ENCODE data around the gene FYN. TPM values are rescaled to one million over a fixed set of nuclear protein-coding genes. Genes with fewer than 3 reads are reported as not detected.
A peak's percentile ranks its signal among the peaks of the same experiment; 100 is the strongest.
"Not testable (repeated sequence)": the region's sequence is repeated elsewhere in the genome, so short reads cannot be mapped to it uniquely, and the experiment has no call there.

Gene FYN
- total RNA-seq, 1 experiment from 2014 or later: 45.4 TPM

- Histone ChIP-seq H3K36me3 (replicated peaks; ENCODE audit: control insufficient read depth, insufficient read depth, low read length) (no peaks in the 10 kb centered on the region), H3K27me3 (ENCODE audit: control insufficient read depth, insufficient read depth, low read length) (peaks cover under 1% of the 10 kb centered on the region; the same call in 1 of the 2 replicates), H3K4me3 (ENCODE audit: insufficient read depth, low read depth, low read length) (no peak overlapping the region)
- DNase-seq: no peak
Measured at GRCh38 chr6:111894272-111894671, 21.0 kb upstream of the FYN start.

GRCh38 chr6:111892431-111892830 is 19.2 kb upstream of the FYN start:
- no peaks in the 10 kb centered on the region; the same call in 1 of the 2 replicates for H3K27me3 ChIP-seq (ENCODE audit: control insufficient read depth, insufficient read depth, low read length)
- no peaks in the 10 kb centered on the region for H3K36me3 ChIP-seq (replicated peaks; ENCODE audit: control insufficient read depth, insufficient read depth, low read length)
- DNase-seq: no peak
- H3K4me3 ChIP-seq (ENCODE audit: insufficient read depth, low read depth, low read length): no peak overlapping the region

GRCh38 chr6:111890988-111891387 is 17.7 kb upstream of the FYN start:
- no peak for DNase-seq
- Histone ChIP-seq H3K27me3 (ENCODE audit: control insufficient read depth, insufficient read depth, low read length) (no peaks in the 10 kb centered on the region), H3K36me3 (replicated peaks; ENCODE audit: control insufficient read depth, insufficient read depth, low read length) (no peaks in the 10 kb centered on the region), H3K4me3 (ENCODE audit: insufficient read depth, low read depth, low read length) (no peak overlapping the region)

- no peaks in the 10 kb centered on the region for H3K27me3 ChIP-seq (ENCODE audit: control insufficient read depth, insufficient read depth, low read length)
- peak; percentile 45 for DNase-seq
- no peaks in the 10 kb centered on the region for H3K36me3 ChIP-seq (replicated peaks; ENCODE audit: control insufficient read depth, insufficient read depth, low read length)
- no peak overlapping the region for H3K4me3 ChIP-seq (ENCODE audit: insufficient read depth, low read depth, low read length)
Measured at GRCh38 chr6:111888928-111889695, 15.9 kb upstream of the FYN start.

DNA sequence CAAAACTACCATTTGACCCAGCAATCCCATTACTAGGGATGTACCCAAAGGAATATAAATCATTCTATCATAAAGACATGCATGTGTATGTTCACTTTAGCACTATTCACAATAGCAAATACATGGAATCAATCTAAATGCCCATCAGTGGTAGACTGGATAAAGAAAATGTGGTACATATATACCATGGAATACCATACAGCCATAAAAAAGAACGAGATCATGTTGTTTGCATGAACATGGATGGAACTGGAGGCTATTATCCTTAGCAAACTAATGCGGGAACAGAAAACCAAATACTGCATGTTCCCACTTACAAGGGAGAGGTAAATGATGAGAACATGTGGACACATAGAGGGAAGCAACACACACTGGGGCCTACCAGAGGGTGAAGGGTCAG is 13.5 kb upstream of the FYN start:
- DNase-seq; H3K27me3 ChIP-seq (ENCODE audit: control insufficient read depth, insufficient read depth, low read length); H3K36me3 ChIP-seq (replicated peaks; ENCODE audit: control insufficient read depth, insufficient read depth, low read length); H3K4me3 ChIP-seq (ENCODE audit: insufficient read depth, low read depth, low read length): not testable (repeated sequence)

DNA sequence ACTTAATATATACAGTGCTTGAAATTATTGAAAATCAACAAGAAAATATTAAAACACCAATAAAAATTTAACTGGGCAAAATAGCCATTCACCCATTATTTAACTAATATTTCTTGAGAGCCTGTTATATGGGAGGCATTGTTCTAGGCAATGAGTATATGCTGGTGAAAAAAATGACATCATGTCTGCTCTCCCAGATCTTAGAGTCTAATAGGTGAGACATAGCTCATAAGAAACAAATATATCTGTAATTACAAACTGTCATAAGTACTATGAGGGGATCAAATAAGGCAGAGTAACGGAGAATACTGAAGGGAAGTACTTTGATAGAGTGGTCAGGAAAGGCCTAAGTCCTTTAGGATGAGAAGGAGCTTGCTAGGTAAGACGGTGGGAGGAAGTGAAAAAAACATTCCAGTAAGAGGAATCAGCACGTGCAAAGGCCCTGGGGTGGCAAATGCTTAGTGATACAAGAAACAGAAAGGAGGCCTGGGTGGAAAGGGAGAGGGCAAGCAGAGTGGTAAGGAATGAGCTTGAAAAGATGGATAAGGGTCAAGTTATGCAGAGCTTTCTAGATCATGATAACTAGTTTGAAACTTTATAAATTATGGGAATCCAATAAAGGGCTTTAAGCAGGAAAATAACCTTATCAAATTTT is 12.2 kb upstream of the FYN start:
- no peak for DNase-seq
- H3K27me3 ChIP-seq (ENCODE audit: control insufficient read depth, insufficient read depth, low read length): no peaks in the 10 kb centered on the region
- H3K4me3 ChIP-seq (ENCODE audit: insufficient read depth, low read depth, low read length): no peak overlapping the region
- H3K36me3 ChIP-seq (replicated peaks; ENCODE audit: control insufficient read depth, insufficient read depth, low read length): no peaks in the 10 kb centered on the region

DNA sequence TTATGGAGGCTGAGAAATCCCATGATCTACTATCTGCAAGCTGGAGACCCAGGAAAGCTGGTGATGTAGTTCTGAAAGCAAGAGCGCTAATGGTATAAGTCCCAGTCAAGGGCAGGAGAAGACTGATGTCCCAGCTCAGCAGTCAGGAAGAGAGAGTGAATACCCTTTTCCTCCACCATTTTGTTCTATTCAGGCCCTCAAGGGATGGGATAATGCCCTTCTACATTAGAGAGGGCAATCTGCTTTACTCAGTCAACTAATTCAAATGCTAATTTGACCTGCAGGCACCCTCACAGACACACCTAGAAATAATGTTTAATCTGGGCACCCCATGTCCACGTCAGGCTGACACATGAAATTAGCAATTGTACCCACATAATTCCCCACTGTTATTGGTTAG is 10.8 kb upstream of the FYN start:
- Histone ChIP-seq H3K36me3 (replicated peaks; ENCODE audit: control insufficient read depth, insufficient read depth, low read length) (no peaks in the 10 kb centered on the region), H3K4me3 (ENCODE audit: insufficient read depth, low read depth, low read length) (no peak overlapping the region), H3K27me3 (ENCODE audit: control insufficient read depth, insufficient read depth, low read length) (no peaks in the 10 kb centered on the region)
- DNase-seq: no peak

- no peak for DNase-seq
- Histone ChIP-seq H3K27me3 (ENCODE audit: control insufficient read depth, insufficient read depth, low read length) (no peaks in the 10 kb centered on the region; the same call in 1 of the 2 replicates), H3K4me3 (ENCODE audit: insufficient read depth, low read depth, low read length) (no peak overlapping the region), H3K36me3 (replicated peaks; ENCODE audit: control insufficient read depth, insufficient read depth, low read length) (no peaks in the 10 kb centered on the region)
Measured at GRCh38 chr6:111880181-111880888, 7.1 kb upstream of the FYN start.

DNA sequence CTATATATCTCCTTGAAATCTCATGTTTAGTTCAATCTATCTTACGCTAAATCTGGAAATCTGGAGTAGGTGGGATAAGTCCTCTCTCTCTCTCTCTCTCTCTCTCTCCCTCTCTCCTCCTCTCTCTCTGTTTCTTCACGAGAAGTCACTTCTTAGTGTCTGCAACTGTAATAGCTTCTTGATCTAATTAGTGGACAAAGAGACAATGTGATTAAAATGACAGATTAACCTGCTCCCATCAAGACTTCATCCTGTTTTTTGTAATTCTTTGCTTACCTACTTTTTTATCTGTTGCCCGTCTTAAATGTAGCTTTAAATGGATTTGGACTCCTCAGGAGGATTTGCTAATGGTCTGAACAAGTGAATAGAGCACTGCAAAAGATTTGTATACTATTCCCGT is 2.5 kb upstream of the FYN start:
- H3K36me3 ChIP-seq (replicated peaks; ENCODE audit: control insufficient read depth, insufficient read depth, low read length): no peaks in the 10 kb centered on the region
- no peak overlapping the region for H3K4me3 ChIP-seq (ENCODE audit: insufficient read depth, low read depth, low read length)
- H3K27me3 ChIP-seq (ENCODE audit: control insufficient read depth, insufficient read depth, low read length): peaks cover 4% of the 10 kb centered on the region; the same call in 1 of the 2 replicates
- no peak for DNase-seq

DNA sequence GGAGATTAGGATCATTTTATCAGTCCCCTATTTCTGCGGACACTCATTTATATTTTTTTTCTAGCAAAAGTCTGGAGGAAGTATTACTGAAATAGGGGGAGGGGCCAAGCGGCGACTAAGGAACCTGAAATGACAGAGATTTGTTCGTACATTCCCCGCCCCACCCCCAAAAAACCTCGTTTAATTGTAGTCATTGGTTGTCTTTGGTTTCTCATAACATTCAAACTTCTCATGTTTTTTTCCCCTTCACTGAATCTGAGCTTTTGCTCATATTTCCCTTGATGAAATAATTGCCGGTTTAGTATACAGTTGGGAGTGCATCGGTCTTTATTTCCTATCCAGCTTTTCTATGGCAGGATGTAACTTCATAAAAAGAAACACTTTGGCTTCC is 768 bp upstream of the FYN start:
- no peak for DNase-seq
- Histone ChIP-seq H3K27me3 (ENCODE audit: control insufficient read depth, insufficient read depth, low read length) (peaks cover 4% of the 10 kb centered on the region; the same call in 1 of the 2 replicates), H3K4me3 (ENCODE audit: insufficient read depth, low read depth, low read length) (peak overlapping the region; percentile 63), H3K36me3 (replicated peaks; ENCODE audit: control insufficient read depth, insufficient read depth, low read length) (no peaks in the 10 kb centered on the region)

- H3K4me3 ChIP-seq (ENCODE audit: insufficient read depth, low read depth, low read length): peak overlapping the region; percentile 63
- H3K27me3 ChIP-seq (ENCODE audit: control insufficient read depth, insufficient read depth, low read length): peaks cover 4% of the 10 kb centered on the region; the same call in 1 of the 2 replicates
- no peaks in the 10 kb centered on the region for H3K36me3 ChIP-seq (replicated peaks; ENCODE audit: control insufficient read depth, insufficient read depth, low read length)
- DNase-seq: peak; percentile 83
Measured at GRCh38 chr6:111872401-111873177, 663 bp downstream of the FYN start.

DNA sequence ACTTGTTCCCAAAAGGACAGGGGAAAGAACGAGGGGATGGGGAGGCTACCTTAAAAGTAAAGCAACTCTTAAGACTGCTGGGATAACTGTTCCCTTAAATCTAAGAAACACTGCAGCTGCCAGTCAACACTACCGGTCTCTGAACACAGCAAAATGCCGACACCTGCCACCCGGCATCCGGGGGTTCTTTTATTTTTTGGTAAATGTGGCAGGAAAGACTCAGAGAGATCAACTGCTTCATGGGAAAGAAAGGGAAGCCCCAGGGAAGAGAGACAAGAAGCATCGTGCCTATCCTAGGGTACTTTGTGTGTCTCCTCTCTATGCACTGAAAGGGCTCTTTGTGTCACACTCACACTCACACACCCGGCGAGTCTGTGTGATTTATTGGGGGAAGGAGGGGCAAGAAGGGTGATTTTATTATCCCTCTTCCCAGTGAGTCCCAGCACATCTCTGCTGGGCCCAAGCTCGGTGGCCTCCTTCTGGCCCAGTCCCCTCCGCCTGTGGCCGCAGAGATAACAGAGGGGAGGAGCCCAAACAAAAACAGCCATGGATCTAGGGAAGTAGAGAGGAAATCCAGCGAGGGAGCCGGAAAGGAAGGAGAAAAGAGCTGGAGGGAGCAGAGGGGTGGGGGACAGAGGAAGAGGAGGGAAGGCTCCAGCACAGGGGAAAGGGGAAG is 1.4 kb downstream of the FYN start:
- H3K27me3 ChIP-seq (ENCODE audit: control insufficient read depth, insufficient read depth, low read length): peaks cover 4% of the 10 kb centered on the region; the same call in 1 of the 2 replicates
- peak overlapping the region; percentile 63 for H3K4me3 ChIP-seq (ENCODE audit: insufficient read depth, low read depth, low read length)
- H3K36me3 ChIP-seq (replicated peaks; ENCODE audit: control insufficient read depth, insufficient read depth, low read length): no peaks in the 10 kb centered on the region
- no peak for DNase-seq

GRCh38 chr6:111871207-111871606 is 2.0 kb downstream of the FYN start:
- no peaks in the 10 kb centered on the region for H3K36me3 ChIP-seq (replicated peaks; ENCODE audit: control insufficient read depth, insufficient read depth, low read length)
- DNase-seq: no peak
- peaks cover 4% of the 10 kb centered on the region; the same call in 1 of the 2 replicates for H3K27me3 ChIP-seq (ENCODE audit: control insufficient read depth, insufficient read depth, low read length)
- H3K4me3 ChIP-seq (ENCODE audit: insufficient read depth, low read depth, low read length): peak overlapping the region; percentile 63

DNA sequence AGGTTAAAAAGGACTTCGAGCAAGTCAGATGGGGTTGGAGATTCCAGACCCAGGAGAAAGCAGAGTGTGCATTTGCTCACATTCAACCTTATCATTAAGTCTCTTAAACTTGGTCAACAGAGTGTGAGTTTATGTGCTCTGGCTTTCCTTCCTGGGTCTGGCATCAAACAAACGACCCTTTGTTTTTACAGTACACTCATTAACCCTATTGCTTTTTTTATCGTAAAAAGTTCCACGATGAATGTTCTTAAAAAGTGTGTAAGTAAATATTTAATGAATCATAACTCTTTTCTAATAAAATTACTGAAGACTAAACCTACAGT is 2.5 kb downstream of the FYN start:
- H3K27me3 ChIP-seq (ENCODE audit: control insufficient read depth, insufficient read depth, low read length): peaks cover 4% of the 10 kb centered on the region; the same call in 1 of the 2 replicates
- H3K36me3 ChIP-seq (replicated peaks; ENCODE audit: control insufficient read depth, insufficient read depth, low read length): no peaks in the 10 kb centered on the region
- DNase-seq: no peak
- no peak overlapping the region for H3K4me3 ChIP-seq (ENCODE audit: insufficient read depth, low read depth, low read length)

Measured in H7 (cell line).